Kidney glomerular epithelial cell (primary cell): ENCODE measurements around the gene MCAT.

Experiments
- DNase-seq: peaks from one replicate; lab custom pipeline; 2025; lab: John Stamatoyannopoulos, UW

Gene MCAT

DNA sequence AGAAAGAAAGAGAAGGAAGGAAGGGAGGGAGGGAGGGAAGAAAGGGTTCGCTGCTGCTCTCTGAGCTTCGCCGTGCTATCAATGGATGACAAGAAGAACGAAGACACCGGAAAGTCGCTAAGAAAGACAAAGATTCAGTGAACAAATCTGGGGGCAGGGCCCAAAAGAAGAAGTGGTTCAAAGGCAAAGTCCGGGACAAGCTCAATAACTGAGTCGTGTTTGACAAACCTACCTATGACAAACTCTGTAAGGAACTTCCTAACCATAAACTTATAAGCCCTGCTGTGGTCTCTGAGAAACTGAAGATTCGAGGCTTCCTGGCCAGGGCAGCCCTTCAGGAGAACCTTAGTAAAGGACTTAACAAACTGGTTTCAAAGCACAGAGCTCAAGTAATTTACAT is 51.1 kb downstream of the MCAT start:
- DNase-seq = no peak

DNA sequence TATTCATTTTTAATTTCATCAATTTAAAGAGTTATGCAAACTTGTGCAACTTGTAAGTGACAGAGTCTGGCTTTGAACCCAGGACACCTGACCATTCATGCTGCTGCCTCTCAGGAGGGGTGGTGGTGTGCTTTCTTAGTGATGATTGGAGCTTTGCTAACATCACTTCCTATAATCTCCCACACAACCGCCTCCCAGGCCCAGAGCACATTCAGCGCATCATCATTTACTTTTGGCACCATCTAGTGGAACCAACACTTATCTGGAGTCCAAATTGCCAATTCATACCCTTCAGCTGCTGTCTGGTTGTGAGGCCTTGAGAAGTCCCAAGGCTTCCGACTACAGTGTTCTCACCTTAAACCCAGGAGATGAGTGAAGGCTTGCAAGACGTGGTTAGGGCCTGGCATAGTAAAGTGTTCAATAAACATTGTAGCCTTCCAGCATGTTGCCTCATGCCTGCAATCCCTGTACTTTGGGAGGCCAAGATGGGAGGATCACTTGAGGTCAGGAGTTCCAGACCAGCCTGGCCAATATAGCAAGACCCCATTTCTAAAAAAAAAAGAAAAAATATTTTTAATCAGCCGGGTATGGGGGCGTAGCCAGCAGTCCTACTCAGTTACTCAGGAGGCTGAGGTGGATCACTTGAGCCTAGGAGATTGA is 52.9 kb downstream of the MCAT start:
- peak; percentile 77 for DNase-seq

DNA sequence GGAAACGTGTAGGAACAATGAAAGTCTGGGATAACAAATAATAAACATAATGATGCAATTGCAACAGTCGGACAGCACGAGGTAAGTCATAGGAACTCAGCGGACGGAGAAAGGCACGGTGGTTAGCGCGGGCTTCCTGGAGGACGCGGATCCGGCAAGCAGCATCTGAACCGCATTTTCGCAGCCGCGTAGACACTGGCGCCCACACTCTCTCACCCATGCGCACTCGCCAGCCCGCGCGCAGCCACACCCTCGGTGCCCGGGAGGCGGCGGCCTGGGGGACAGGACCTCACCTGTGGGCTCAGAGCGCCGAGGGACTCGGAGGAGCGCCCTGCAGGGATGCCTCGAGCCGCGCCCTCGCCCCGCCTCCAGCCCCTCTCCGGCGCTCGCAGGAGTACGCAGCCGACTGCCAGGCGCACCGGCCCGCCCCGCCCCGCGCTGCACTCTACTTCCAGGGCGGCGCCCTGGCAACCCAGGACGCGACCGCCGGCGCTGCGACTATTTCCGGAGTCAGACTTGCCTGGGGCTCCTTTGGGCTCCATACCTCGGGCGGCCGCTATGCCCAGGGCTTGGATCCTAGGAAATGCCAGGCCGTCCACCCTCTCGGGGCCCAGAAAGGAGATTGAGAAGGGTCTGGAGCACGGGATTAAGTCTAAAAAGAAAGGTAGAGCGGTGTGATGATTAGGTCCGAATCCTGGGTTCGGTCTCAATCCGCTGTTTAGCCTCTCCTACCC is 54.0 kb downstream of the MCAT start, which contains the start of gene TTLL1:
Gene TTLL1, minus strand, starts transcription at position 408 of the 734 bp plus-strand sequence. CDS start 13,805 bp downstream, outside the sequence.
- peak; percentile 71 for DNase-seq

DNA sequence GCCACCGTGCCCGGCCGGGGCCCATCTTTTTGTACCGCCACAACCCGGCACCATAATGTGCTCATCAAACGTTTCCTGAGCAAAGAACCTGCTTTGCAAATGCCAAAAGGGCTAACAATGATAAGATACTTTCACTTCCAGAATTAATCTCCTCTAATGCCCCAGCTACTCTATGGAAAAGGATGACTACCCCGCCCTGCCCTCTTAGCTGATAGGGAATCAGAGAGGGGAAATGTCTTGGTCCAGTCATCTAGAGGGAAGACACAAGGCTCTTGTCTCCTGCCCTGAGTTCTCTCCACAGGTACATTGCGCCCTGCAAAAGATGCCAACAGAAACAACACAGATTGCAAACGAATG is 54.6 kb downstream of the MCAT start:
- DNase-seq = no peak

DNA sequence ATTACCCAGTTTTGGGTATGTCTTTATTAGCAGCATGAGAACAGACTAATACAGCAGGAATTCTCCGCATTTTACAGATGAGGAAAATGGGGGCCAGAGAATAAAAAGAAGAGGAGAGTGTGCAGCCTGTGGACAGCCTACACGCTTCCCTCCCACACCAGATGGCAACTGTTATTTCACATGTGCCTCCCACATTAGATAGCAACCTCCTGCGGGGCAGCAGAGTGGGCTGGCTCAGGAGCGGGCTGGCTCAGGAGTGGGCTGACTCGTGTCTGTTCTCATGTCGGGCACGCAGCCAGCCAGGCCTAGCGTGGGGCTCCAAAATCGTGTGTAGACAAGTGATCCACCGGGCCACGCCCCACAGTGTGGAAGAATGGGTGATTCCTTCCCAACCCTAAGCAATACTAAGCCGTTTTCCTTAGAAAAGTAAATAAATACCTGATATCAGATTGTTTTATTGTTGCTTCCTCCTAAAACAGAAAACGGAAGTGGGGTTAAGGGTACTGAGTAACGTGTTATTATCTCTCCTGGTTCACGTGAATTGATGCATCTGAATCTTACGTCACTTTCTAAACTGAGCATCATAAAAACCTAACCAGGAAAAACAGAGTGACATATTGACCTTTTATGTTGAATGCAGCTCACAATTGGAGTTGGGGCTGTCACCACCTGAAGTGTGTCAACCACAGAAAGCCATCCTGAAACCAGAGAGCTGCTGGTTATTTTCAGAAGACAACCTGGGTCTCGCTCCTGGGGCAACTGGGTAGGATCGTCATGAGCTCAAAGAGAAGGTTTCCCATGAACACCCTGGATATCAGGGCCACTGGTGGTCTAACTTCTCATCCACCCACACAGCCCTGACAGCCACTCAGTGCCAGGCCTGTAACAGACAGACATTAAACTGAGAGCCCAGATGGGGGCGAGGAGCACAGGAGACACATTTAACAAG is 57.3 kb downstream of the MCAT start:
- DNase-seq = no peak
